Activated CD4-positive, alpha-beta T cell treated with anti-CD3 and anti-CD28 coated beads for 24 hours (primary cell): ENCODE results near the gene CACNA2D2.

ENCODE experiments used
- DNase-seq, 2 donors: peaks; one replicate each; pipeline ENCODE4 v3.0.0-alpha.2; 2020; ENCODE audit warnings: low read depth in 2 of 2

The CACNA2D2 gene

GRCh38 chr3:50395070-50395860 is 108.2 kb downstream of the CACNA2D2 start:
- no peak for DNase-seq

GRCh38 chr3:50393061-50393460 is 110.4 kb downstream of the CACNA2D2 start:
- no peak for DNase-seq

DNA sequence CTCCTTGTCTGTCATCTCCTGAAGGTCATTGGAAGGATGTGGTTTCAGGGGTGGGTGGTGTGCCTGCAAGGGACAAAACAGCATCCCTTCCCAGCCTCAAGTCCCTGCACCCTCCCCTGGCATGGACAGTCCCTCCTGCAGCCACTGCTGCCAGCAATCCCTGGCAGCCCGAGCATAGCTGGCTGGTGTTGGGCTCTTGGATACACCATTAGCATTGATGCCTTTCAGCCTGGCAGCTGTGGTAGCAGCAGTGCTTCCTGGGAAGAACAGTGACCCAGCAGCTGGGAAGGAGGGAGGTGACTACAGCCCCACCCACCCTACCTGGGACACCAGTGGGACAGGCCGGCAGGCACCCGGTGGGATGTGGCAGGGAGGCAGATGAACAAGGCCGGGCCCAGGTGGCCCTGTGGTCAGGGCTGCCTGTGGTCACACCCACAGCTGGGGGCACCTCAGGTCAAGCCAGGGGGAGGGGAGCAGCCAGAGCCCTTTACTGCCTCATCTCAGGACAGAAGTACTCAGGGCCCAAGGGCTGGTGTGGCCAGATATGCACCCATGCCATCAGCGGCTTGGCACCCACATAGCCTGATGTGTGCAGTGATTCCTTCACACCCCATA is 111.2 kb downstream of the CACNA2D2 start:
- DNase-seq = no peak

- DNase-seq = no peak
These were observed 112.8 kb downstream of the CACNA2D2 start for GRCh38 chr3:50390508-50391224.

DNA sequence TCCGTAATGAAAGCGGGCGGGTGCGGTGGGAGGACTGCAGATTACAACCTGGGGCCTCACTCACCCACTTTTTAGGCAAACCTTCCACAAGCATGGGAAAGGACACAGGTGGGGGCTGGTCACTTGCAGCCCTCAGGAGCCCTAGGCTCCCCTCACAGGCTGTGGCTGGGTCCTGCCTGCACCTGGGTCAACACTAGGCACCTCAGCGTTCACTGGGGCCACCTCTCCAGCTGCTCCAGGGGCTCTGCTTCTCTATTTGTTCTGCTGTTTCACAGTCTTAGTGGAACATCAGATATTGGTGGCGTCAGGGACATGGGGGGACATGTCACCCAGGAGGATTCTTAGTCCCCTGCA is 114.0 kb downstream of the CACNA2D2 start:
- no peak for DNase-seq

GRCh38 chr3:50388720-50389413 is 114.6 kb downstream of the CACNA2D2 start:
- DNase-seq = no peak

GRCh38 chr3:50388016-50388719 is 115.3 kb downstream of the CACNA2D2 start:
- DNase-seq = no peak

DNA sequence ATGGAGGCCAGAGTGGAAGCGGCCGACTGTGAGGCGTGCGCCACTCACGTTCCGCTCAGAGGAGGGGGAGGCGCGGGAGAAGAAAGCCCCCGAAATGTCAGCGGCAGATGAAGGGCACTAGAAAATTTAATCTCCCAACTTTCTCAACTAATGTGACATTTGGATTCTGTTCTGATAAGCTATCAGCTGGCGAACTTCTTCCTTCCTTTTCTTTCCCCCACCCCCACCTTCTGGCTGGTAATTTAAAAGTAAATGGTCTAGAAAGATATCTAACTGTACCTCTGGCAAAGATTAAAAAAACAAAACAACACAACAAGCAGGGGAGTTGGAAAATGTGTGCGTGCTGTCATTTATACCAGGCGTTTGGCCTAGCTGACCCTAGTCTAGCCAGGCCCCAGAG is 117.7 kb downstream of the CACNA2D2 start:
- DNase-seq = no peak

DNA sequence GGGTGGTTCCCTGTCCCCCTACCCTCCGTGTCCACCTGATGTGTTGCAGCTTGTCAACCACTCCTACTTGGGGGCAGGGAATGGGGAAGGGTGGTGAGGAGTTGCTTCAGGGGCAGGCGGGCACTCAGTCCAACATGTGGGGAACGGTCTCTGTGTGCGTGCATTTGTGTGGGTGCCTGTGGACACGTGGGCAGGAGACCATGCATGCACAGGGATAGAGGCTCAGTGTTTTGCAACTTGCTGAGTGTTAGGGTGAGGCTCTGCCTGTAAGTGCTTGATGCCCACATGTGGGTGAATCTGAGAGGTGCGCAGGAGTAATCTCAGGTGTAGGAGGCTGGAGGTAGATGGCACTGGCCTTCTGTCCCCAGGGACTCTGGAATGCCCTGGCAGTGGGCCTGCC is 119.7 kb downstream of the CACNA2D2 start:
- DNase-seq = no peak

DNA sequence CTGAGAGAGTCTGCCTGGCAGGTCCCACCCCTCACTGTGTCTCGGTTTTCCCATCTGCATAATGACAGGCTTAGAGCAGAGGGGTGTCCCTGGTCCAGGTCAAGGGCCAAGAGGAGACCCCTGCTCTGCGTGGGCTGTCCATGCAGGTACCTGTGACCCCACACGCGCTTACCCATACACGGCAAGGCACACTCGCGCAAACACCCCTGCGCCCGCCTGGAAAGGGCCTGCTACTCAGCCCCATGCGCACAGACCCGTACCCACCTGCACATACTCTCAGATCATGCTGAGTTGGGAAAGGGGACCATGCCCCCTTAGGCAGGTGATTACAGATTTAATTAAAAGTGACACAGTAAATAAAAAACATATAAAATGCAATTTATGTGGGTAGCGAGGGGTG is 120.7 kb downstream of the CACNA2D2 start:
- no peak for DNase-seq

DNA sequence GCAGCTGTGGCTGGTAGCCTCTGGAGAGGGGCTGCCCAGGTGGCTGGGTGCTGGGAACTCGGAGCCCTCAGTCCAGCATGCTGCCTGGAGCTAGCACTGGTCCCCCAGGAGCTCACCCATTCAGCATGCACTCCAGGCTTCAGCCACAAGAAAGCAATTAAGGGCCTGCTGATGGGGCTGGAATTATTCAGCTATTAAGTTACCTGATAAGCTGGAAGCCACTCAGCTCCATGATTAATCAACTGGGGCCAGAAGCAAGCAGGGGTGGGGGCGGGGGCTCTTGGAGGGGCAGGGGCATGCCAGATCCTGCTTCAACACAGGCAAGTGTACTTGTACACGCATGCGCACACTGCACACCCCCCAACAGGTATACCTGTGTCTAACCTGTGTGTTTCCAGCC is 122.1 kb downstream of the CACNA2D2 start:
- no peak for DNase-seq

- DNase-seq = no peak
These were observed 122.9 kb downstream of the CACNA2D2 start for GRCh38 chr3:50380405-50381085.

- no peak for DNase-seq
These were observed 124.7 kb downstream of the CACNA2D2 start for GRCh38 chr3:50378757-50379156.

DNA sequence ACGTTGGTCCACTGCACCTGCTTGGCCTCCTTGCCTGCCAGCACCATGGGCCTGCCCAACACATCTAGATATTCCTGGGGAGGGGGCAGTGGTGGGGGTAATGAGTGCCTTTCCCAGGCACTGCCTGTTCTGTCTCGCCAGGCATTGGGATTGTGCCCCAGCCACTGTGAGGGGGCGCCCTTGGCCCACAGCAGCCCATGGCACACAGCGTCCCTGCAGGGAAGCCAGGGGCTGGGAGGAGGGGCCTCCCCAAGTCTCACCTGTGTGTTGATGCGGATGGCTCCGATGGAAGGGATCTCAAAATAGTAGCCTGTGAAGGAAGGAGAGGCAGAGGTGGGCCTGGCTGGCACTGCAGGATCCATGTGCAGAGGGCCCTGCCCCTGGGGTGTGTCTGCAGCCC is 125.4 kb downstream of the CACNA2D2 start:
- no peak for DNase-seq

DNA sequence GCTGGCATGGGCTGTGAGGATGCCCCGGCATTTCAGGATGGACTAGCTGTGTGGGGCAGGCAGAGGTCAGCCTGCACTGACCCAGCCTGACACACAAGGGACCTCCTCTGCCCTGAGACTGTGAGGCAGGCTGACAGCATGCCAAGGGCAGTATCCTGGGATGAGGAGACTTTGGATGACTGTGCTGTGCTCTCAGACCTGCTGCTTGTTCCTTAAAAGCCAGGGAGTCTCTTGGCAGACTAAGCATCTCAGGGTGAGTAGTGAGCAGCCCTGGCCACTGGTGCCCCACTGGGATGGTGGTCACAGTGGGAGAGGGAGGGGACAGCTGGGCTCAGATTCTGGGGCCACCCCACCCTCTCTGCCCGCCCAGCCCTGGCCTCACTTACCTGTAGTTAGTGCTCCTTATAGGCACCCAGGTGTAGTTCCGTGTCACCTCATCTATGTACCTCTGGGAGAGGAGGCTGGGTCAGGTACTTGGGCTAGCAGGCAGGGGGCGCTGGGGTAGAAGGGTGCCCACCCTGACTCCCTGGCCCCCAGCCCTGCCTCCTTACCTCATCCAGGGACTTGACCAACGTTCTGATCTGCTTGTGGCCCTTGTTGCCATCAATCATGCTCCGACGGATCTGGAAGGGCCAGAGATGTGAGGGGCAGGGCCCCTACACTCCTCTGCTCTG is 128.0 kb downstream of the CACNA2D2 start:
- no peak for DNase-seq

DNA sequence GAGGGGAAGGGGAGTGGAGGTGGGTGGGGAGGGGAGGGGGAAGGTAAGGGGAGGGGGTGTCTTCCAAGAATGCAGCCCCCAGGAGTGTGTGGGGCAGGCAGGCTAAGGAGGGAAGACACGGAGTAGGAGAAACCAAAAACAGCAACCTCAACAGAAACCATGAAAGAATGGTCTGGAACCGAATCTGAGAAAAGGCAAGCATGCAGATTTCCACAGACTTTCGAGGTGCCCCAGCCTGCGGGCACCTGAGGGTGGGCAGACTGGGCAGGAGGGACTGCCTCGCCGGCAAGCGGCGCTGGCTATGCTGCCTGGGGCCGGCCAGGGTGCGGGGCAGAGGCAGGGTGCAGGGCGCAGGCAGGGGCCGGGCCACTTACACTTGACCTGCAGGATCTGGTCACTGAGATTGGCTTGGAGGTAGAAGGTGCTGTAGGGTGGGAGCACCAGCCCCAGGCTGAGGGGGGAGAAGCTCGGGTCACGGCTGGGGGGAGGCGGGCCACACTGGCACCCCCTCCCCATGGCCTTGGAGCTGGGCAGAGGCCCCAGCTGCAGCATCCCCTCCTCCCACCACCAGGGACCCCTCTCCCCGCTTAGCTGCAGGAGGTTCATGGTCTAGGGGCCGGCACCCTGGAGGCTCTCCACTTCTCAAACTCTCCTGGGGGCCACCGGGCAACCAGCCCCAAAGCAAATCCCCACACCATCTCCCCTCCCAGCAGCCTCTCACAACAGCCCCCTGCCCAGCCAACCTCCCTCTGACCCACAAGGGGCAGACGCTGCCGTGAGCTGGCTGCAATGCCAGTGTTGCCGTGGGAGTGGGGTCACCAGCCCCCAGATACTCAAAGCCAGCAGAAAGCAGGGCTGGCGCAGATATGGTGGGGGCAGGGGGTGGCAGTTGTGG is 128.8 kb downstream of the CACNA2D2 start:
- no peak for DNase-seq

GRCh38 chr3:50373146-50374051 is 130.0 kb downstream of the CACNA2D2 start:
- no peak for DNase-seq

DNA sequence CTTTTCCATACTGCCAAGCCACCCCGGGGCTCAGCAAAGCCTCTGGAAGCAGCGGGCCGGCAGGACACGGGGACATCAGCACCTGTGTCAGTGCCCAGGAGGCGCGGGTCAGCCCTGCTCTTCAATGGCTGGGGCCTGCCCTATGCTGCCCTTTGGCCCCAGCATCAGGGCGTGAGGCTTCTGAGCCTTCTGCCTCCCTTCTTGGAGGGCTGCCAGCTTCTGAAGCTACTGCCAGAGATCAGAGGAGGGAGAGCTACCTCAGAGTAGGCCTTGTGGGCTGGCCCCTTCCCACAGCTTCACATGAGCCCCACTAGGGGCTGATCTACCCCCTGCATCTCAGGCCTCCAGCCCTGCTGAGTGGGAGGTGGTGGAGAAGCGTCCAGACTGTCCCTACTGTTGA is 131.1 kb downstream of the CACNA2D2 start:
- DNase-seq = no peak
